Jurkat, Clone E6-1 (cell line): ENCODE results near the gene SACM1L.
"Not testable (repeated sequence)": the region's sequence is repeated elsewhere in the genome, so short reads cannot be mapped to it uniquely, and the experiment has no call there.

ENCODE experiments used
- DNase-seq: peaks from one replicate; pipeline ENCODE4 v3.0.0-alpha.2; 2011; ENCODE audit warnings: low read depth, low spot score
- H3K4me3 ChIP-seq: 2 replicates; pipeline ENCODE4 v1.5.1; 2011; ENCODE audit warnings: mild to moderate bottlenecking, low read length, control low read depth, moderate library complexity

SACM1L gene

GRCh38 chr3:45688194-45688881, 858 bp upstream of the SACM1L start:
- peak overlapping the region; percentile 73 for H3K4me3 ChIP-seq
- DNase-seq = peak; percentile 32

GRCh38 chr3:45689787-45690145, 570 bp downstream of the SACM1L start:
- DNase-seq = no peak
- peak overlapping the region; percentile 73 for H3K4me3 ChIP-seq

DNA sequence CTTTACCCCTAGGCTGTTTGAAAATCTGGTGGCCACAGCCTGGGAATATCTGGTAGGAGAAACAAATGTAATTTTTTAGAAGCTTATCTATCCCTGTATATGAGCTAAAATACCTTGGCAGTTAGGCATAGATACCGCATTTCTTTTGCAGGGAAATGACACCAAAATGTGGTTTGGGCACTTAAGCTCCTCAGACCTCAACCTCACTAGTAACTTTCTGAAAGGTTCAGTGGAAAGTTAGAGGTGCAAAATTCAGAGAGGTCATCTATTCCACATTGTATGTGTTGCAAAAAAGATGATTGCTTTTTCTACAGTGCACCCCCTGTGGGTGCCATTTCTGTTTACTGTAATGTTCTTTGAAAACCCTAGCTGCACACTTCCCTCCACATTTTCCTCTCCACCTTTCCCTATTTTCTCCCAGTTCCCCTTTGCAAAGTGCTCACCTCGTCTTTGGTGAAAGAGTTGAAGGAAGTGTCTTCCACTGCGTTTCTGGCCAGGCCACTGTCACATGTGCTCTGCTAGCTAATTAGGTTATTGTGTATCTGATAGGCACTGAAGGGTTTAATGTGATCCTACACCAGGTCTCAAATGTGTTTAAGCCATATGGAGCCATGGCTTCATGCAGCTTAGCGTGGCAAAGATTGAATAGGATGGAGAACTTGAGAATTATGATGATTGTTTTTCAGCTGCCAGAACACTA, 1.3 kb downstream of the SACM1L start:
- DNase-seq = no peak
- peak overlapping the region; percentile 73 for H3K4me3 ChIP-seq

- no peak overlapping the region for H3K4me3 ChIP-seq
- DNase-seq = no peak
Observed at GRCh38 chr3:45691842-45692241, 2.6 kb downstream of the SACM1L start.

DNA sequence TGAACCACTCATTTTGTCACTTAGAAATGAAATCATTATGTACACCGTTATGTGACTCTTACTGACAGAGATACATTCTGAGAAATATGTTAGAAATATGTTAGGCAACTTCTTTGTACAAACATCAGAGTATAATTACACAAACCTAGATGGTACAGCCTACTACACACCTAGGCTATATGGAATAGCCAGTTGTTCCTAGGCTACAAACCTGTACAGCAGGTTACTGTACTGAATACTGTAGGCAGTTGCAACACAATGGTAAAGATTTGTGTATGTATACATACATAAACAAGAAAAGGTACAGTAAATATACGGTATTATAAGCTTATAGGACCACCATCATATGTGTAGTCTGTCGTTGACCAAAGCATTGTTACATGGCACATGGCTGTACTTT, 3.7 kb downstream of the SACM1L start:
- H3K4me3 ChIP-seq = no peak overlapping the region
- DNase-seq = no peak

- peak; percentile 73 for DNase-seq
- H3K4me3 ChIP-seq = peak overlapping the region; percentile 7
Observed at GRCh38 chr3:45693941-45694521, 4.8 kb downstream of the SACM1L start.

- not testable (repeated sequence) for DNase-seq, H3K4me3 ChIP-seq
Observed at GRCh38 chr3:45695166-45695565, 6.0 kb downstream of the SACM1L start.

- no peak for DNase-seq
- no peak overlapping the region for H3K4me3 ChIP-seq
Observed at GRCh38 chr3:45700570-45701073, 11.4 kb downstream of the SACM1L start.

- no peak for DNase-seq
- no peak overlapping the region for H3K4me3 ChIP-seq
Observed at GRCh38 chr3:45701172-45701867, 12.1 kb downstream of the SACM1L start.

DNA sequence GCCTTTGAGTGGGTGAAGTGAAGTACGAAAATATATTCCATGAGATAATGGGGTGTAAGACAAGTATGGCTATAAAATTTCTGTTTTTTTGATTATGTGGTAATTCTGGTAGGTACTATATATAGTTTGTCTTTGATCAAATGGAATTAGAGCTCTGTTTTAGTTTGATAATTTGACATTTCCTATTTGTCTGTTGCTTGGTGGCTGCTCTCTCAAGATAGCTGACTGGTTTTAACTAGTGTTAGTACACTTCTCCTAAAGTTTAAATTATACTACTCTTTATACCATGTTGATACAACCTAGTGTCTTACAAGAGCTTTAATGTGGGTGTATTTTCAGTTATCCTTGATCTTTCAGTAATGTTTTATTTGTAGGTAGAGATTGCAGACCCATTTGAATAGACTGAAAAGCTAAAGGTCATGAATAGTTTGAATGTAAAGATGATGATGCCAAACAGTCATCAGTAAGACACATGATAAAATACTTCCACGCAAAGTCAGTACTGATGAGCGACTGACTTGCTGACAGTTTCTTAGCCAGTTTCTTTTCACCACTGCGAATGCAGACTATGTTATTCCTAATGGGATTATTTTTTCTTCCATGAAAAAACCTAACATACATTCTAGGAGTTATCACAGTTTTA, 15.2 kb downstream of the SACM1L start:
- no peak for DNase-seq
- H3K4me3 ChIP-seq = no peak overlapping the region

DNA sequence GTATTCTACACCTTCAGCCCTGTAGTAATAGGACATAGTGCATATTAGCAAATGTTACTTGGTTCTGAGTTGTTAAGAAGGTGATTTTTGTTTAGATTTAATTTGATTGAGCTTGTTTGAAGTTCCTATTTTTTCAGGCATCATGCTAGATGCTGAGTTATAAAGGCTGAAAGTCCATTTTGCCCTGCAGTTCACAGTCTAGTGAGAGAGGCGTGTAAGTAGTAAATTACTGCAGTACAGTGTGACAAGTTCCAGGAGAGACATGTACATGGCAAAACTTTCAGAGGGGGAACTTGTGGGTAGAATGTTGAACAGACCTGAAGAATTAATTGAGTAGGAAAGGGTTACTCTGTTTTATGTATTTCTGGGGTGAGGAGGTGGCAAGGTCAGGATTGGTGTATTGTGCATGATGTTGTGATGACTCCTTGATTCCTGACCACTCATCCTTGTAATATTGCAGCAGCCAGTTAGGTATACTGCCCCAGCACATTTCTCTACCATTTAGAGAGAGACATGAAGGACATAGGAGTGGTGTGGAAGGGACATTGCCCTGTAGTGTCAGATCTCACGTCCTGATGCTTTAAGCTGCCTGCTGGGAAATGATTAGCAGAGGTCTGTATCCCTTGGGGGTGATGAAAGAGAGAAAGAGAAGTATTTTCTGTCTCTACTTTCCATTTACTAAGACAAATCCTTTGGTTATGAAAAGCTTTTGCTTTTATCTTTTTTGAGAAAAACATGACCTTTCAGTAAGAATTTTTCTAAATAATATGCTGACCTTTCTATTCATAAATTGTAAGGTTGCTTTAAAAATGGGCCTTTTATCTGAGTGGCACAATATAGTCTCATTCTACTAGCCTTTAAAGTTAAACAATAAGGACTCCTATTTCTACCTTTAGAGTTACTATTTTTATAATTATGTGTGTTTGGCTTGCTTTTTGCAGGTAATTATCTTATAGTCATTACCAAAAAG, 16.9 kb downstream of the SACM1L start:
- no peak overlapping the region for H3K4me3 ChIP-seq
- DNase-seq = no peak

- no peak for DNase-seq
- H3K4me3 ChIP-seq = no peak overlapping the region
Observed at GRCh38 chr3:45711931-45712330, 22.7 kb downstream of the SACM1L start.

- no peak for DNase-seq
- H3K4me3 ChIP-seq = no peak overlapping the region
Observed at GRCh38 chr3:45712434-45713110, 23.4 kb downstream of the SACM1L start.

DNA sequence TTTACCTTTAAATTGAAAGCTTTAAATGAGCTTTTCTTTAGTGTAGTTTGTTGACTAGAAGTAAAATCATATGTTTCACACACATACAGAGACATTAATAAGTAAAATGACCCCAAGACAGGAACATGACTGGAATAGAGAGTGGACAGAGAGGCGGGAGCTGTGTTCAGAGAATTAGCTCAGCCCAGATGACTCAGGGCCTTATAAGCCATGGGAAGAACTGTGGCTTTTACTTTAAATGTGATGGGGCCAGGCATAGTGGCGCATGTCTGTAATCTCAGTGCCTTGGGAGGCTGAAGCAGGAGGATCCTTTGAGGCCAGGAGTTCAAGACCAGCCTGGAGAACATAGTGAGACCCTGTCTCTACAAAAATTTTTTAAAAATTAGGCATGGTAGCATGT, 26.7 kb downstream of the SACM1L start:
- H3K4me3 ChIP-seq = no peak overlapping the region
- DNase-seq = no peak

- H3K4me3 ChIP-seq = no peak overlapping the region
- DNase-seq = no peak
Observed at GRCh38 chr3:45716790-45717336, 27.7 kb downstream of the SACM1L start.

DNA sequence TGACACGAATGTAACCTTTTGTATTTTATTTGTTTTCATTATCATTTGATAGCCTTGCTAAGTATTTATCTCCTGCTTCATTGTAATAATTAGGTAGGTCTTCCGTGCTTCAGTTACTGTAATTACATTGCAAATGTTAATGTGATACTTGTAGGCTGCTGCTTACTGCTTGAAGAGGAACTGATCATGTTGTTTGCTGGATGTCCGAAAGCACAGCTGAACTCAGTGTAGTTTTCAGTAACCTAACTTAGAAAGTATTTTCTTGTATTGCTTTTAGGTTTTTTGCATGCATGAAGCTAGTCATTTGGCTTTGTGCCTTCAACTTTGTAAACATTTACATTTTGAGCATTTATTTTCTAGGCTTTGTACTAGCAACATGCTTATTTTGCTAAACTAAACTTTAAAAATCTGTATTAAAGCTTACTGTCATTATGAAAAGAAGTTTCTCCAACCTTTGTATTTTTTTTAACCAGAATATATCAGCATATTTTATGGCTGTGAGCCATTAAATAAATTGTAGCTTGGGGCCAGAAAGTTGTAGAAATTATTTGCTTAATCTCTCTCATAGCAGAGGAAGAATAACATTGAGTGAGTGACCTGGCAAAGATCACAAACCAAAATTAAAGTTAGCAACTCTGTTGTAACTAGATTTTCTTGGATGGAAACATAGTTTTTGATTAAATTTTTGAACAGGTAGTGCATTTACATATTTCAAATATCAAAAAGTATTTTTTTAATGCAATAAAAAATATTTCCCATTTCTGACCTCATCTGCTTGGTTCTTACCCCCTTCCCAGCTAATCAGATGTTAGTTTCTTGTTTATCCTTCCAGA, 30.7 kb downstream of the SACM1L start:
- DNase-seq = no peak
- no peak overlapping the region for H3K4me3 ChIP-seq

DNA sequence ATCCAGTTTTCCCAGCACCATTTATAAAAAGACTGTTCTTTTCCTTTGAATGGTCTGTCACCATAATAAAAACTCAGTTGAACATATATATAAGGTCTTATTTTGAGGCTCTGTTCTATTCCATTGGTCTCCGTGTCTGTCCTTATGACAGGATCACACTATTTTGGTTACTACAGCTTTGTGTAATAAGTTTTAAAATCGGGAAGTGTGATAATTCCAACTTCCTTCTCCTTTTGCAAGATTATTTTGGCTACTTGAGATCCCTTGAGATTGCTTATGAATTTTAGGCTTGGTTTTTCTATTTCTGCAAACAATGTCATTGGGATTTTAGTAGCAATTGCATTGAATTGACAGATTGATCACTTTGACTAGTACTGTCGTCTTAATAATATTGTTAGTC, 35.7 kb downstream of the SACM1L start:
- no peak for DNase-seq

More for the DNA sequence above, 35.7 kb downstream of the SACM1L start:
- no peak overlapping the region for H3K4me3 ChIP-seq
